Measurements from ENCODE around the gene SPPL3.

Gene SPPL3

DNA sequence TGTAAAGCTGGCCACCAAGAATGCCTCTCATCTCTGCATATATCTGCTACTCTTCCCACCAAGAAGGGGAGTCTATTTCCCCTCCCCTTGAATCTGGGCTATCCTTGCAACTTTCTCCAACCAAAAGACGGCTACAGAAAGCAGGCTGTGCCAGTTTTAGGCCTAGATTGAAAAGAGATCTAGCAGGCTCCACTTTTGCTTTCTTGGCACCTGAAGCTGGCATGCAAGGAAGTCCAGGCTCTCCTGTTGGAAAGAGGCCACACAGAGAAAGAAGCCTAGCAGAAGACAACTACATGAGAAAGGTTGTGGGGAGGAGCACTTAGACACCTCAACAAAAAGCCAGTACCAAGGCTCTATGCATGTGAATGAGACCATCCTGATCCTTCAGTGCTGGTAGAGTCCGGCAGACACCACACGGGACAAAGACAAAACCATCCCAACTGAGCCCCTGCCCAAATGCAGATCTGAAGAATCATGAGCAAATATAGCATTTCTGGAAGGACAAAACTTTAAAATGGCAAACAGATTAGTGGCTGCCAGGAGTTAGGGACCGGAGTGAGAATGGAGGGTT is 68.0 kb downstream of the SPPL3 start:
- no peak overlapping the region for H3K9ac ChIP-seq (ENCODE audit: low read depth, low read length)
- H3K27ac ChIP-seq (ENCODE audit: low read length): no peak overlapping the region
- no peaks in the 10 kb centered on the region for H3K36me3 ChIP-seq (ENCODE audit: insufficient read depth, low read depth, low read length)
- H3K4me1 ChIP-seq (ENCODE audit: insufficient read depth, low read length): peaks cover 6% of the 10 kb centered on the region; the same call in 1 of the 2 replicates
- 0 out of 2 replicates have a peak overlapping the region, but pooled peaks have one; percentile 6 for H3K4me3 ChIP-seq (ENCODE audit: low read length)
- H3K9me3 ChIP-seq (ENCODE audit: insufficient read depth, low read depth, low read length): no peaks in the 10 kb centered on the region
- H3K27me3 ChIP-seq (ENCODE audit: insufficient read depth, low read length): no peaks in the 10 kb centered on the region

DNA sequence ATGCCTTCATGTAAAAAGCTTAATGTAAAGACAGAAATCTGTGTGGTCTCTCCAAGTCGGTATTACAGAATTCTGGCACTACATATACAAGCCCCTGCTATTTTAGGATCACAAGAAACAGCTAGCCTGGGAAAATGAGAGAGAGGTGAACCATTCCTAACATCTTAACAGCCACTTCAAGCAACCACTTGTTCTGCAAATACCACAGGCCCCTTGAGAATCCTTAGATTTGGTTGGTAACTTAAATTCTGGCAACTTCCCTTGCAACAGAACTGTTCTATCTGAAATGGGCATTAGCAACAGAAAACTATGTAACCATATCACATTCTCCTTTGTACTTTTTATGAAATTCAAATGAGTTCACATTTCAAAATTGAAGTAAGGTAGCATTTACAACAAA is 68.5 kb downstream of the SPPL3 start:
- no peak overlapping the region for H3K4me3 ChIP-seq (ENCODE audit: low read length)
- no peaks in the 10 kb centered on the region for H3K36me3 ChIP-seq (ENCODE audit: insufficient read depth, low read depth, low read length)
- peaks cover 6% of the 10 kb centered on the region; the same call in 1 of the 2 replicates for H3K4me1 ChIP-seq (ENCODE audit: insufficient read depth, low read length)
- H3K27ac ChIP-seq (ENCODE audit: low read length): no peak overlapping the region
- no peaks in the 10 kb centered on the region for H3K27me3 ChIP-seq (ENCODE audit: insufficient read depth, low read length)
- H3K9me3 ChIP-seq (ENCODE audit: insufficient read depth, low read depth, low read length): no peaks in the 10 kb centered on the region
- no peak overlapping the region for H3K9ac ChIP-seq (ENCODE audit: low read depth, low read length)

DNA sequence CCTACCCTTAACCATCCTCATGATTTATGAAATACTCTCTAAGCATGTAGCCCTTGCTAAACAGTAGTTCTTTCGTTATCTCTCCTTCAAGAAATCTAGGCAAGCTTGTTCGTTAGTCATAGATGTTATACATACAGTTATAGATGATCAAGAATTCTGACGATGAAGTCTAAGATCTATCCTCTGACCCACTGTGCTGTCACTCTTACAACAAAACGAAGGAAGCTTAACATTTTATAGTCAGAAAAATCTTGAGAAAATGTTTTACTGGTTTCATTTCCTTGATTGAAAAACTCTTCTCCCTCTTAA is 68.9 kb downstream of the SPPL3 start:
- peaks cover 6% of the 10 kb centered on the region; the same call in 1 of the 2 replicates for H3K4me1 ChIP-seq (ENCODE audit: insufficient read depth, low read length)
- H3K27me3 ChIP-seq (ENCODE audit: insufficient read depth, low read length): no peaks in the 10 kb centered on the region
- no peak overlapping the region for H3K27ac ChIP-seq (ENCODE audit: low read length)
- no peaks in the 10 kb centered on the region for H3K36me3 ChIP-seq (ENCODE audit: insufficient read depth, low read depth, low read length)
- H3K4me3 ChIP-seq (ENCODE audit: low read length): no peak overlapping the region
- no peak overlapping the region for H3K9ac ChIP-seq (ENCODE audit: low read depth, low read length)
- H3K9me3 ChIP-seq (ENCODE audit: insufficient read depth, low read depth, low read length): no peaks in the 10 kb centered on the region

DNA sequence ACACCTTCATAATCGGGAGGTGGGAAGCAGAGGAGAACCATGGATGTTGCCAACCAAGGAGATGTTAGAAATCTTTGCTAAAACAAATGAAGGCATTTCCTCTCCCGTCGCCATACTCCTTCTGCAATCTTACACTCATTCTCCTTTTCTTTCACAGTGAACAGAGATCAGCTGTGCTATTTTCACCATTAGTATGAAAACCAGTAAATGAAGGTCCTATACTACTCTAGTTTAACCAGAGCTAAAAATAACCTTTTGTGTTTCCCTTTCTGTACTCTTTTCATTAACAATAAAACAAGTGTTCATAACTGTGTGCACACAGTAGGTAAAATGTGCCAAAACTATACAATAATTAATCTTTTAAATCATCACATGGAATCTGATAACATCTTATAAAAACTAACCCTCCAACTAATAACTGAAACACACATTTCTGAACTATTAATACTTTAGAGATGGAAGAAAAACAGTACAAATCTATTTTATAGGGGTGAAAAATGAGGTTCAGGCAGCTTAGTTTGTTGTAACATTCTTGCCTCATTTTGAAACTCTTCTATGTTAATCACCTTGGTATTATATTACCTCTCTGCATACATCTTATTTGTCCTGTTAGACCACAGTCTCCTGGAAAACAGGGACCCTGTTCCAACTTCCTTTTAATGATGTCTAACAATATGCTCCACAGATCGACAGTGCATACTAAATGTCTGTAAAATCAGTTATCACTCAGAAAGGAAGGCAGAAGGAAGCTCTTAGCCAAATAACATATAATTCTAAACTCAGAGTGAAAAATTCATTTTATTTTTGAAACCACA is 69.5 kb downstream of the SPPL3 start:
- no peaks in the 10 kb centered on the region for H3K9me3 ChIP-seq (ENCODE audit: insufficient read depth, low read depth, low read length)
- H3K27me3 ChIP-seq (ENCODE audit: insufficient read depth, low read length): no peaks in the 10 kb centered on the region
- no peak overlapping the region for H3K4me3 ChIP-seq (ENCODE audit: low read length)
- H3K4me1 ChIP-seq (ENCODE audit: insufficient read depth, low read length): peaks cover 6% of the 10 kb centered on the region; the same call in 1 of the 2 replicates
- H3K27ac ChIP-seq (ENCODE audit: low read length): no peak overlapping the region
- no peaks in the 10 kb centered on the region for H3K36me3 ChIP-seq (ENCODE audit: insufficient read depth, low read depth, low read length)
- no peak overlapping the region for H3K9ac ChIP-seq (ENCODE audit: low read depth, low read length)

DNA sequence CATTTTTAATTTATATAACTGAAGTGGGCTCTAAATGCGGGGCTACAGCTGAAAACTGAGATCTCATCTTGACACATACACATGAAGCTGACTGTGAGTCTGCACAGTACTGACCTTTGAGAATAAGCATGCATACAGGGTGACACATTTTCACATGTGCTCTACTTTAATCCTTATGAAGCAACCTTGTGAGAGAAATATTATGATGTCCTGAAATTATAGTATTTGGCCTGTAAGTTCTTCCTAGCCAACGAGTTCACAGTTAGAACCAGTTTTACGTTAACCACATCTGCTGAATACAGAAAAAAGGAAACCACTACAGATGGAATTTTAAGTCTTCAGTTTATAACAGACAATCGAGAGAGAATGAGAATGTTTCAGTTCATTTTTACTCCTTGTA is 70.3 kb downstream of the SPPL3 start:
- no peaks in the 10 kb centered on the region for H3K9me3 ChIP-seq (ENCODE audit: insufficient read depth, low read depth, low read length)
- H3K27ac ChIP-seq (ENCODE audit: low read length): no peak overlapping the region
- H3K27me3 ChIP-seq (ENCODE audit: insufficient read depth, low read length): no peaks in the 10 kb centered on the region
- H3K36me3 ChIP-seq (ENCODE audit: insufficient read depth, low read depth, low read length): no peaks in the 10 kb centered on the region
- H3K4me1 ChIP-seq (ENCODE audit: insufficient read depth, low read length): peaks cover 6% of the 10 kb centered on the region; the same call in 1 of the 2 replicates
- H3K9ac ChIP-seq (ENCODE audit: low read depth, low read length): no peak overlapping the region
- H3K4me3 ChIP-seq (ENCODE audit: low read length): no peak overlapping the region

DNA sequence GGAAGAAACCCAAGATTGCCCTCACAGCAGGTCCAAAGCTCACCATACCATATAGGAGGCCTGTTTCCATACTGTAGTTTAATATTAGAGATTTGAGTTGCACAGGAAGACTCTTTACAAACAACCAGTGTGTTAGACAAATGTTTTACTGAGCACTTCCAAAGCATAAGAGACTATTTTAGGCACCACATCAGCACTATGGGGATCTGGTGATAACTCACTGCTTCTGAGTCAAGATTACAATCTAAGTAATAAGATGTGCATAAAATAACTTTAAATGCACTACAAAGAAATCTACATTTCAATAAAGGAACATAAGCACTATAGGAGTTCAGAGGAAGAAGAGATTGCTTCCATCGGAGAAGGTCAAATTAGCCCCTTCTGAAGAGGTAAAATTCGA is 71.4 kb downstream of the SPPL3 start:
- Histone ChIP-seq H3K4me3 (ENCODE audit: low read length) (no peak overlapping the region), H3K27ac (ENCODE audit: low read length) (no peak overlapping the region), H3K9me3 (ENCODE audit: insufficient read depth, low read depth, low read length) (no peaks in the 10 kb centered on the region), H3K9ac (ENCODE audit: low read depth, low read length) (no peak overlapping the region), H3K4me1 (ENCODE audit: insufficient read depth, low read length) (peaks cover 6% of the 10 kb centered on the region; the same call in 1 of the 2 replicates), H3K36me3 (ENCODE audit: insufficient read depth, low read depth, low read length) (no peaks in the 10 kb centered on the region), H3K27me3 (ENCODE audit: insufficient read depth, low read length) (no peaks in the 10 kb centered on the region)

DNA sequence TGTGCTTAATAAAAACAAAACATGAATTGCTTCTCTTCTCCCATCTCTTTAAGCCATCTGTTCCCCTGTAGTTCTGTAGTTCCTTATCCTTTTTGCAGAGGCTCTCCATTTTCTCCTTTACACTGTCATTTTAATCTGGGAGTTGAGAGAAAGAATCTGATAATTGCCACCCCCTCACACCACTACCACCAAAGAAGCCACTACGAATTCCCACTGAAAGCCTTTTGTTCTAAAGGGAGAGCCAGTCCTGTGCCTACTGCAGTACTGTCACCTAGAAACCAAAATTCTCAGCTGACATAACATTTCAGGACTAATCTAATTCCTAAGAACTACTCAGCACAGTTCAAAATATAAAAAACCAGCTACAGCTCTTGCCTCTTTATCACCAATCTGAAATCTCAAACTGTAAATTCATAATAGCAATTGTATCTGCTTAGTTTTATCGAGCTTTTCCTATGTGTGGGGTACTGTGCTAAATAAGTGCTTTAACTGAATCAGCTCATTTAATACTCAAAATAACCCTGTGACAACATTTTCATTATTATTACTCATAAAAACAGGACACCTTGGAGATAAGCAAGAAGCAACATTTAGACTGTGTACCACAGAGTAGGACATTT is 72.4 kb downstream of the SPPL3 start:
- Histone ChIP-seq H3K27ac (ENCODE audit: low read length) (no peak overlapping the region), H3K4me1 (ENCODE audit: insufficient read depth, low read length) (peaks cover 6% of the 10 kb centered on the region; the same call in 1 of the 2 replicates), H3K9me3 (ENCODE audit: insufficient read depth, low read depth, low read length) (no peaks in the 10 kb centered on the region), H3K27me3 (ENCODE audit: insufficient read depth, low read length) (no peaks in the 10 kb centered on the region), H3K9ac (ENCODE audit: low read depth, low read length) (no peak overlapping the region), H3K36me3 (ENCODE audit: insufficient read depth, low read depth, low read length) (no peaks in the 10 kb centered on the region), H3K4me3 (ENCODE audit: low read length) (no peak overlapping the region)

DNA sequence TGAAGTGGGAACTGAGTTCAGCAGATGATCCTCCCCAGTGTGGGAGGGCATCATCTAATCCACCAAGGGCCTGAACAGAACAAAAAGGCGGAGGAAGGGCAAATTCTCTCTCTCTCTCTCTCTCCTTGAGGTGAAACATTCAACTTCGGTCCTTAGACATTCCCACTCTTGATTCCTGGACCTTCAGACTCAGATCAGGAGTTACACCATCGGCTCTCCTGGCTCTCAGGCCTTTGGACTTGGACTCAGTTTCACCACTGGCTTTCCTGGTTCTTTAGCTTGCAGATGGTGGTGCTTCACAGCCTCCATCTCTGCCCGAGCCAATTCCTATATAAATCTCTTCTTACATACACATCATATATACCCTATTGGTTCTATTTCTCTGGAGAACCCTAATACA is 73.2 kb downstream of the SPPL3 start:
- Histone ChIP-seq H3K27ac (ENCODE audit: low read length) (no peak overlapping the region), H3K36me3 (ENCODE audit: insufficient read depth, low read depth, low read length) (no peaks in the 10 kb centered on the region), H3K9me3 (ENCODE audit: insufficient read depth, low read depth, low read length) (no peaks in the 10 kb centered on the region), H3K4me1 (ENCODE audit: insufficient read depth, low read length) (peaks cover under 1% of the 10 kb centered on the region; the same call in 1 of the 2 replicates), H3K9ac (ENCODE audit: low read depth, low read length) (no peak overlapping the region), H3K27me3 (ENCODE audit: insufficient read depth, low read length) (no peaks in the 10 kb centered on the region), H3K4me3 (ENCODE audit: low read length) (no peak overlapping the region)

DNA sequence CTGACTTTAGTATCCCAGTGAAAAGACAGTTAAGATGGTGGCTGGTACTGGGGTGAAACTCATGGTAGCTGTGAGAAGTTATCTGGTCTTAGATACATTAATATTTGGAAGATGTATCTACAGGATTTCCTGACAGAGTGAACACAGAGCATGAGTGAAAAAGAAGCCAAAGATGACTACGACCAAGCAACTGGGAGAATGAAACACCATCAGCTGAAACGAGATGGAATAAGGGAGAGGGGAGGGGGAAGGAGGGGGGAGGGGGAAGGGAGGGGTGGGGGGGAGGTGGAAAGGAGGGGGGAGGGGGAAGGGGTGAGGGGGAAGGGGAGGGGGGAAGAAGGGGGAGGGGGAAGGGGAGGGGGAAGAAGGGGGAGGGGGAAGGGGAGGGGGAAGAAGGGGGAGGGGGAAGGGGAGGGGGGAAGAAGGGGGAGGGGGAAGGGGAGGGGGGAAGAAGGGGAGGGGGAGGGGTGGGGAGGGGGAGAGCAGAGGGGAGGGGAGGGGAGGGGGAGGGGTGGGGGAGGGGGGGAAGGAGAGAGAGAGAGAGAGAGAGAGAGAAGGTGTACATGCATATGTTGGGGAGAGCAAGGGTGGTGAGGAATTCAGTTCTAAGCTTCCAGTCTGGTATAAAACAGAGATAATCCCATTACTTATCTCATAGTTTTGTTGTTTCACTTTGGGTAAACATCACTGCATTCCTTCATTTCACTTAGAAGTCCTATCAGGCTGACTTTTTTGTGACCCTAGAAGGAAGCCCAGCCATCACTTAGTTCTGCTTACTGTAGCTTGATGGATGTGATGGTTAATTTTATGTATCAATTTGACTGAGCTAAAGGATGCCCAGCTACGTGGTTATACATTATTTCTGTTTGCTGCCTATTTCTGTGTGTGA is 73.9 kb downstream of the SPPL3 start:
- no peaks in the 10 kb centered on the region; the same call in 1 of the 2 replicates for H3K4me1 ChIP-seq (ENCODE audit: insufficient read depth, low read length)
- no peak overlapping the region for H3K27ac ChIP-seq (ENCODE audit: low read length)
- no peaks in the 10 kb centered on the region for H3K9me3 ChIP-seq (ENCODE audit: insufficient read depth, low read depth, low read length)
- H3K4me3 ChIP-seq (ENCODE audit: low read length): no peak overlapping the region
- no peaks in the 10 kb centered on the region for H3K36me3 ChIP-seq (ENCODE audit: insufficient read depth, low read depth, low read length)
- H3K27me3 ChIP-seq (ENCODE audit: insufficient read depth, low read length): no peaks in the 10 kb centered on the region
- no peak overlapping the region for H3K9ac ChIP-seq (ENCODE audit: low read depth, low read length)

DNA sequence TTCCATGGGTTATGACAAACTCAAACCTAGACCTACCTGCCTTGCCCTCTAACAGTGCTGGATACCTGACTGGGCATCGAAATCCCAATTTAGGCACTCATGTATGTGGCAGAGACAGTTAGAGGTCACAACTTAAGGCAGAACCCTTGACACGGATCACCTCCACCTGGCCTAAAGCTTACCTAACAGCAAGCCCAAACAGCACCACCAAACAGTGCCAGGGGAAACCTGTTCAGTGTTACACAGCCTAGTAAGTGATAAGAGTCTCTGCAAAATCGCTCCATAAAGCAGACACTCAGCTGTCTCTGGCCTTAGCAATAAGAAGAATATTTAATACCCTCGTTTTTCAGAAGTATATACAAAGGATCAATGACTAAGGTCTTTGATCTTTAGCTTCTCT is 77.8 kb downstream of the SPPL3 start:
- Histone ChIP-seq H3K36me3 (ENCODE audit: insufficient read depth, low read depth, low read length) (no peaks in the 10 kb centered on the region), H3K9me3 (ENCODE audit: insufficient read depth, low read depth, low read length) (no peaks in the 10 kb centered on the region), H3K27ac (ENCODE audit: low read length) (no peak overlapping the region), H3K27me3 (ENCODE audit: insufficient read depth, low read length) (no peaks in the 10 kb centered on the region), H3K4me1 (ENCODE audit: insufficient read depth, low read length) (peaks cover 8% of the 10 kb centered on the region; the same call in 1 of the 2 replicates), H3K4me3 (ENCODE audit: low read length) (no peak overlapping the region), H3K9ac (ENCODE audit: low read depth, low read length) (no peak overlapping the region)

DNA sequence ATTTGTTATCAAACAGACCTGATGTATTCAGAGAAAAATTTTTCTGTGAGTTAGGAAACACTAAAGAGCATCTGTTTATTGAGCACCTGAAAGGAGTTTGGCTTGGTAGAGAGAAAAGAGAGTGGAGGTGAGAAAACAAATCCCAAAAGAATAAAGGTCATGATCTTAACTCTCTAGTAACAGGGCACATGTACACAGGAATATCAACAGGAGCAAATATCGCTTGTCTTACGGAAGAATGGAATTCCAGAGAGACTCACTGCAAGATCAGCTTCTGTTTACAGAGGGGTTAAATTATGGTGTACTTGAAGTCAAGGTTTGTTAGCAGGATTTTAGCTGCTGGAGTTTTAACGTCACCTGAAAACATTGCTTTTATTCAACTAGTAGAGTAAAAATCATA is 78.8 kb downstream of the SPPL3 start:
- Histone ChIP-seq H3K9ac (ENCODE audit: low read depth, low read length) (no peak overlapping the region), H3K9me3 (ENCODE audit: insufficient read depth, low read depth, low read length) (no peaks in the 10 kb centered on the region), H3K4me3 (ENCODE audit: low read length) (no peak overlapping the region)

More for the DNA sequence above, 78.8 kb downstream of the SPPL3 start:
- Histone ChIP-seq H3K27me3 (ENCODE audit: insufficient read depth, low read length) (no peaks in the 10 kb centered on the region), H3K36me3 (ENCODE audit: insufficient read depth, low read depth, low read length) (no peaks in the 10 kb centered on the region), H3K4me1 (ENCODE audit: insufficient read depth, low read length) (peaks cover 9% of the 10 kb centered on the region; the same call in 1 of the 2 replicates), H3K27ac (ENCODE audit: low read length) (no peak overlapping the region)
